Endothelial cell of umbilical vein (primary cell): ENCODE data around the gene CYBB. TPM values are rescaled to one million over a fixed set of nuclear protein-coding genes. Genes with fewer than 3 reads are reported as not detected.

Source experiments
- BruUV-seq: library from RNA; stranded (reverse); fragments of 400-500 nt; replicated peaks from 2 replicates; lab custom pipeline; 2021; lab: Mats Ljungman, UMichigan
- CTCF ChIA-PET: fragments of 300-600, 350-600 bp; sonication (Branson Sonifier 250); formaldehyde crosslinking; loops from one replicate; lab custom pipeline; 2021; ENCODE audit warnings: antibody characterized with exemption, inconsistent platforms; lab: Charles Lee
- POLR2A ChIA-PET: fragments of 300-600, 350-600 bp; sonication (Branson Sonifier 250); formaldehyde crosslinking; loops from one replicate; lab custom pipeline; 2021; ENCODE audit warnings: antibody characterized with exemption, inconsistent platforms; lab: Charles Lee
- DNase-seq: peaks from one replicate; pipeline ENCODE4 v3.0.0-alpha.2; 2011; ENCODE audit warnings: low read depth, low spot score
- FAIRE-seq: peaks from 2 replicates; lab custom pipeline; 2011; peaks lifted over from hg19 to GRCh38; lab: Jason Lieb, UNC
- H2AFZ ChIP-seq: 2 replicates; pipeline ENCODE4 v1.6.0; 2012; ENCODE audit warnings: low read depth, low read length, control low read depth, inconsistent platforms
- H3K27ac ChIP-seq: 2 replicates; pipeline ENCODE4 v1.5.1; 2011; ENCODE audit warnings: low read depth, mild to moderate bottlenecking, control low read depth, low read length, moderate library complexity; ENCODE audit not compliant: insufficient read depth
- H3K27me3 ChIP-seq, 2 experiments: 2 replicates each; pipeline versions ENCODE4 v1.6.0 to v1.6.1; 2011; ENCODE audit warnings: low read length in 2 of 2, mixed read lengths in 1 of 2; ENCODE audit not compliant: control insufficient read depth in 2 of 2, insufficient read depth in 2 of 2
- H3K36me3 ChIP-seq, 2 experiments: 2 replicates in 1 of 2; 3 replicates in 1 of 2; pipeline ENCODE4 v1.5.1; 2011; ENCODE audit warnings: low read length in 2 of 2, mild to moderate bottlenecking in 1 of 2, moderate library complexity in 1 of 2; ENCODE audit not compliant: control insufficient read depth in 2 of 2, insufficient read depth in 2 of 2; ENCODE audit errors: extremely low read depth in 1 of 2
- H3K4me1 ChIP-seq: 3 replicates; pipeline ENCODE4 v1.5.1; 2011; ENCODE audit warnings: mild to moderate bottlenecking, low read length; ENCODE audit not compliant: control insufficient read depth, insufficient read depth; ENCODE audit errors: extremely low read depth
- H3K4me2 ChIP-seq: 2 replicates; pipeline ENCODE4 v1.6.1; 2011; ENCODE audit warnings: low read length, control low read depth, mixed read lengths; ENCODE audit not compliant: insufficient read depth
- H3K4me3 ChIP-seq, 3 experiments: fragments of 200-600 bp in 1 of 3; sonication (generic), shearing (Covaris generic) in 1 of 3; replicated peaks in 1 of 3; 2 replicates each; pipeline ENCODE4 v1.5.1; 2011 to 2016; ENCODE audit warnings: control low read depth in 3 of 3, low read length in 3 of 3, mild to moderate bottlenecking in 2 of 3, inconsistent platforms in 1 of 3, low read depth in 1 of 3, moderate library complexity in 1 of 3; ENCODE audit not compliant: insufficient read depth in 1 of 3
- H3K79me2 ChIP-seq: 2 replicates; pipeline ENCODE4 v1.6.0; 2012; ENCODE audit warnings: low read length, inconsistent platforms; ENCODE audit not compliant: control insufficient read depth, insufficient read depth
- H3K9ac ChIP-seq: replicated peaks from 2 replicates; pipeline ENCODE3; 2011; ENCODE audit warnings: low read length, control low read depth; ENCODE audit not compliant: insufficient read depth; ENCODE audit errors: extremely low read depth
- H3K9me1 ChIP-seq: replicated peaks from 3 replicates; pipeline ENCODE4 v1.6.0; 2011; ENCODE audit warnings: mild to moderate bottlenecking, low read length; ENCODE audit not compliant: control insufficient read depth, insufficient read depth; ENCODE audit errors: extremely low read depth
- H3K9me3 ChIP-seq: replicated peaks from 2 replicates; pipeline ENCODE4 v1.5.1; 2012; ENCODE audit warnings: low read length, inconsistent platforms; ENCODE audit not compliant: control insufficient read depth, insufficient read depth
- H4K20me1 ChIP-seq: replicated peaks from 2 replicates; pipeline ENCODE3; 2011; ENCODE audit warnings: mild to moderate bottlenecking, low read length; ENCODE audit not compliant: control insufficient read depth, insufficient read depth; ENCODE audit errors: extremely low read depth
- CTCF ChIP-seq, 2 donors: IDR thresholded peaks; 1 replicate in 1 of 2; 2 replicates in 1 of 2; pipeline ENCODE4 v1.5.1; 2011; ENCODE audit warnings: low read length in 2 of 2, mild to moderate bottlenecking in 2 of 2, moderate library complexity in 2 of 2, control low read depth in 1 of 2, inconsistent platforms in 1 of 2, low read depth in 1 of 2; ENCODE audit not compliant: insufficient read depth in 1 of 2; ENCODE audit errors: extremely low read depth in 1 of 2
- EZH2 ChIP-seq: IDR thresholded peaks from 2 replicates; pipeline ENCODE4 v1.6.1; 2012; ENCODE audit warnings: borderline replicate concordance, low read depth, mild to moderate bottlenecking, moderate library complexity, low read length, inconsistent platforms; ENCODE audit not compliant: severe bottlenecking
- FOS ChIP-seq: IDR thresholded peaks from 2 replicates; pipeline ENCODE4 v1.6.1; 2011; ENCODE audit warnings: mild to moderate bottlenecking, low read length, moderate library complexity, borderline replicate concordance; ENCODE audit not compliant: insufficient read depth
- GATA2 ChIP-seq: IDR thresholded peaks from 2 replicates; pipeline ENCODE4 v1.7.0; 2011; ENCODE audit warnings: low read depth, mild to moderate bottlenecking, moderate library complexity, mixed read lengths, low read length; ENCODE audit not compliant: insufficient read length, insufficient read depth
- JUN ChIP-seq: IDR thresholded peaks from 2 replicates; pipeline ENCODE4 v1.6.1; 2011; ENCODE audit warnings: borderline replicate concordance, low read depth; ENCODE audit not compliant: insufficient read length, insufficient read depth
- MAX ChIP-seq: IDR thresholded peaks from 2 replicates; pipeline ENCODE4 v1.6.1; 2011; ENCODE audit not compliant: insufficient read depth, insufficient read length
- MYC ChIP-seq: IDR thresholded peaks from one replicate; pipeline ENCODE4 v1.6.1; 2011; ENCODE audit warnings: mild to moderate bottlenecking, low read depth, low read length
- POLR2A ChIP-seq: IDR thresholded peaks from 2 replicates; pipeline ENCODE4 v1.6.1; 2012; ENCODE audit warnings: low read depth, mild to moderate bottlenecking, control low read depth, low read length
- POLR2AphosphoS5 ChIP-seq: IDR thresholded peaks from 2 replicates; pipeline ENCODE4 v1.6.1; 2012; ENCODE audit warnings: low read depth, mild to moderate bottlenecking, control low read depth, low read length, moderate library complexity; ENCODE audit not compliant: insufficient read depth
- dilution Hi-C: fragments of 300-500 bp; cut with MboI; formaldehyde crosslinking; loops from one replicate; pipeline ENCODE4 v1.15.0; 2019; ENCODE audit warnings: low sequenced_read_pairs; ENCODE audit not compliant: extremely low pct_ligation_motif_present
- intact Hi-C: fragments of 100-400 bp; cut with micrococcal nuclease; formaldehyde crosslinking; loops from one replicate; pipeline ENCODE4 v1.10.0; 2022
- polyA plus RNA-seq, 4 experiments: library from polyadenylated mRNA; depleted of rRNA in 3 of 4; stranded (reverse) in 3 of 4; unstranded in 1 of 4; fragments of >200 nt; gene quantifications; 2 replicates each; pipeline versions ENCODE4 v1.2.1 to v1.2.3, GENCODE V29; 2011 to 2012; ENCODE audit warnings: missing spikeins in 1 of 4
- total RNA-seq: library from RNA; stranded (reverse); gene quantifications from 2 replicates; pipeline ENCODE4 v1.2.3, GENCODE V29; 2021

CYBB gene
- total and polyA plus RNA-seq, 2 donors (not counting 3 experiments of a cell fraction or from before 2014, with no cell fraction given), result not detected

GRCh38 chrX:37854748-37855147, 74.9 kb downstream of the CYBB start:
- H3K9me3 ChIP-seq, result no peaks in the 10 kb centered on the region
- H3K79me2 ChIP-seq, result no peaks in the 10 kb centered on the region
- DNase-seq (no peak), FAIRE-seq (no peak)
- no peak overlapping the region for H3K27ac ChIP-seq
- H3K4me3 ChIP-seq, result no peak overlapping the region
- dilution Hi-C loops (no loop called here), intact Hi-C loops (no loop called here)
- no peak overlapping the region for H3K4me2 ChIP-seq
- ChIA-PET POLR2A (no interaction called here), CTCF (no interaction called here)
- no peak overlapping the region for H2AFZ ChIP-seq
- no TSS peak for BruUV-seq
- TF ChIP-seq GATA2 (no peak), JUN (no peak), MYC (no peak), EZH2 (no peak), CTCF (IDR thresholded peaks at IDR 0.05; ENCODE audit: extremely low read depth in 1 of 2, insufficient read depth in 1 of 2, low read depth in 1 of 2, low read length in 2 of 2) (no peak), MAX (no peak), POLR2A (no peak), FOS (no peak), POLR2AphosphoS5 (no peak)
- no peaks in the 10 kb centered on the region for H3K36me3 ChIP-seq
- H4K20me1 ChIP-seq, result no peaks in the 10 kb centered on the region
- no peak overlapping the region for H3K9ac ChIP-seq
- no peaks in the 10 kb centered on the region for H3K9me1 ChIP-seq
- H3K4me1 ChIP-seq, result no peaks in the 10 kb centered on the region
- no peaks in the 10 kb centered on the region for H3K27me3 ChIP-seq
